Gastrocnemius medialis (tissue), 4 donors: ENCODE data around the gene SYVN1.

Experiments used
- POLR2A ChIP-seq, 2 donors: fragments of 450-650 bp; IDR thresholded peaks; one replicate each; pipeline ENCODE4 v1.6.1; 2017; ENCODE audit warnings: antibody characterized with exemption in 2 of 2, mild to moderate bottlenecking in 2 of 2, moderate library complexity in 2 of 2
- TF ChIP-seq, protein P1 (sequence below), 5 experiments: fragments of 450-650 bp in 3 of 5; fragments of 200-600 bp in 2 of 5; sonication (generic) in 2 of 5; IDR thresholded peaks in 4 of 5; conservative IDR thresholded peaks in 1 of 5; 1 replicate in 4 of 5; 2 replicates in 1 of 5; pipeline ENCODE4 v1.5.1; 2016 to 2019; ENCODE audit warnings: antibody characterized with exemption in 5 of 5, mild to moderate bottlenecking in 3 of 5, moderate library complexity in 3 of 5

GRCh38 chr11:65172600-65172999 lies 38.3 kb upstream of the SYVN1 start:
- TF ChIP-seq, protein P1, sequence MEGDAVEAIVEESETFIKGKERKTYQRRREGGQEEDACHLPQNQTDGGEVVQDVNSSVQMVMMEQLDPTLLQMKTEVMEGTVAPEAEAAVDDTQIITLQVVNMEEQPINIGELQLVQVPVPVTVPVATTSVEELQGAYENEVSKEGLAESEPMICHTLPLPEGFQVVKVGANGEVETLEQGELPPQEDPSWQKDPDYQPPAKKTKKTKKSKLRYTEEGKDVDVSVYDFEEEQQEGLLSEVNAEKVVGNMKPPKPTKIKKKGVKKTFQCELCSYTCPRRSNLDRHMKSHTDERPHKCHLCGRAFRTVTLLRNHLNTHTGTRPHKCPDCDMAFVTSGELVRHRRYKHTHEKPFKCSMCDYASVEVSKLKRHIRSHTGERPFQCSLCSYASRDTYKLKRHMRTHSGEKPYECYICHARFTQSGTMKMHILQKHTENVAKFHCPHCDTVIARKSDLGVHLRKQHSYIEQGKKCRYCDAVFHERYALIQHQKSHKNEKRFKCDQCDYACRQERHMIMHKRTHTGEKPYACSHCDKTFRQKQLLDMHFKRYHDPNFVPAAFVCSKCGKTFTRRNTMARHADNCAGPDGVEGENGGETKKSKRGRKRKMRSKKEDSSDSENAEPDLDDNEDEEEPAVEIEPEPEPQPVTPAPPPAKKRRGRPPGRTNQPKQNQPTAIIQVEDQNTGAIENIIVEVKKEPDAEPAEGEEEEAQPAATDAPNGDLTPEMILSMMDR (IDR thresholded peaks at IDR 0.05 in 4 of 5, conservative IDR thresholded peaks at IDR 0.05 in 1 of 5) = no peak
- no peak for TF ChIP-seq POLR2A (IDR thresholded peaks at IDR 0.05)
